Superior temporal gyrus (tissue), 1 donor: ENCODE measurements around the gene RFNG.
"Not testable (repeated sequence)": the region's sequence is repeated elsewhere in the genome, so short reads cannot be mapped to it uniquely, and the experiment has no call there.

Experiments
- DNase-seq: peaks from one replicate; pipeline ENCODE4 v3.0.0-alpha.2; 2016; ENCODE audit errors: extremely low spot score

Gene RFNG

DNA sequence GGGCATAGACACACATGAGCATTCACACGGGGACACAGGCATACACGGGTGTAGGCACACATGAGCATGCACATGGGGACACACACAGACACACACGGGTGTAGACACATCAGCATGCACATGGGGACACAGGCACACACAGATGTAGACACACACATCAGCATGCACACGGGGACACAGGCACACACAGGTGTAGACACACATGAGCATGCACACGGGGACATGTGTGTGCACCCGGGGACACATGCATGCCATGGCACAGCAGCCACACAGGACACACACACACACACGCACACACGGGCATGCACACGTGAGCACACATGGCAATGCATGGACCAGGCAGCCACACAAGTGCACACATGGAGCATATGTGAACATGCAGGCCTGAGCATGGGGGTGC lies 9.0 kb downstream of the RFNG start:
- no peak for DNase-seq

DNA sequence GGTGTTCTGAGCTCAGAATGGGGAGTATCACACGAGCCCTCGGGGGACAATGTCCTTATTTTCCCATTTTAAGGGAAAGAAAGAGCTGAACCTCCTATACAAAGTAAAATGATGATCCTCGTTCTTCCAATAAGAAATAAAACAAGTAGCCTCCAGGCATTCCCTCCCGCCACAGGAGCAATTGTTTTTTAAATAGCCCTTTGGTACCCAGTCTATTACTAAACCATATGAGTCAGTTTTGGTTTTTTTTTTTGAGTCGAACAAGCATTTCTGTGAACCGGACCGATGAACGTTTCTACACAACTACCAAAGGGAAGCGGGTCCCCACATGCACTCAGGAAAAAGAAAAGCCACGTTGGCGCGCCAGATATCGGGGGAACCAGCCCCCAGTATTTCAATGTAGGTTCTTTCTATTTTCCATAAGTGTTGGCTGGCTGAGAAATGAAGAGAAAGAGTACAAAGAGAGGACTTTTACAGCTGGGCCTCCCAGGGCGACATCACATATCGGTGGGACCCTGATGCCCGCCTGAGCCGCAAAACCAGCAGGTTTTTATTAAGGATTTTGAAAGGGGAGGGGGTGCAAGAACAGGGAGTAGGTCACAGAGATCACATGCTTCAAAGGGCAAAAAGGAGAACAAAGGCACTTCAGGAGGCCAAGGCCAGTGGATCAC lies 10.3 kb downstream of the RFNG start:
- no peak for DNase-seq

DNA sequence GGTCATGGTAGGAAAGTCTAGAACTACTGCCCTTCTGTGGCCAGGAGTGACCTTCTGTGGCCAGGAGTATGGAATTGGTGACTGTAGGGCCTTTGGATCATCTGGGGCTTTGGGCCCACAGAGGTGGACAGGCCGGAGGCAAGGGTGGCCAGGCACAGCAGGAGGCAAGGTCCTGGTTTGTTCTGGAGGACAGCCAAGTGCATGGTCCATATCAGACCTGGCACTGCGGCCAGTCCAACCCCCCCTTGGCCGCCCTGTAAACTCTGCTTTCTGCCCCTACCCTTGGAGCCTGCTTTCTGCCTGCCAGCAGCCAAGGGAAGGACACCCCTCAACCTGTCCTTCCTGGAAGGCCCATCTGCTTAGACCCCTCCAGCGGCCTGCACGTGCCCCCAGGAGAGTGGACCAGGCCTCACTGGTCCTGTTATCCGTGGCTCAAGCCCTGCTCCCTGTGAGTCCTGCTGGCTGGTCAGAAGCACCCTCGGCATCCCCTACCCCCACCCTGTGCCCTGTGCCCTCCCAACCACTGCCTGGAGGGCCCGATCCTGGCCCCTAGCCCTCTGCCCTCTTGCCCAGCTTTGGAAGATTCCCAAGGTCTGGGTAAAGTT lies 11.8 kb downstream of the RFNG start:
- DNase-seq, result no peak

GRCh38 chr17:82038796-82039409 lies 12.7 kb downstream of the RFNG start:
- not testable (repeated sequence) for DNase-seq

DNA sequence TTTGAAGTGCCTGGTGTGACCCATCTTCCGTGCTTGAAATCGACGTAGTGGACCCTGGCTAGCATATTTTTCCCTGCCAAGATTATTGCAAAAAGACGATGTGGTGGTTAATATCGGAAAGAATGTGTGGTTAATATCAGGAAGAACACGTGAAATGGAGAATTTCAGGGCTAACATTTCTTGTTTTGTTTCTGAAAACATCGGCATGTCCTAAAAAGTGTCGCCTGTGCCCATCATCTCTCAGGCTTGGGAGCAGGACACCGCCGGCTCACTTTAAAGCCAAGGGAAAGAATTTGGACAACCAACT lies 13.8 kb downstream of the RFNG start:
- no peak for DNase-seq

DNA sequence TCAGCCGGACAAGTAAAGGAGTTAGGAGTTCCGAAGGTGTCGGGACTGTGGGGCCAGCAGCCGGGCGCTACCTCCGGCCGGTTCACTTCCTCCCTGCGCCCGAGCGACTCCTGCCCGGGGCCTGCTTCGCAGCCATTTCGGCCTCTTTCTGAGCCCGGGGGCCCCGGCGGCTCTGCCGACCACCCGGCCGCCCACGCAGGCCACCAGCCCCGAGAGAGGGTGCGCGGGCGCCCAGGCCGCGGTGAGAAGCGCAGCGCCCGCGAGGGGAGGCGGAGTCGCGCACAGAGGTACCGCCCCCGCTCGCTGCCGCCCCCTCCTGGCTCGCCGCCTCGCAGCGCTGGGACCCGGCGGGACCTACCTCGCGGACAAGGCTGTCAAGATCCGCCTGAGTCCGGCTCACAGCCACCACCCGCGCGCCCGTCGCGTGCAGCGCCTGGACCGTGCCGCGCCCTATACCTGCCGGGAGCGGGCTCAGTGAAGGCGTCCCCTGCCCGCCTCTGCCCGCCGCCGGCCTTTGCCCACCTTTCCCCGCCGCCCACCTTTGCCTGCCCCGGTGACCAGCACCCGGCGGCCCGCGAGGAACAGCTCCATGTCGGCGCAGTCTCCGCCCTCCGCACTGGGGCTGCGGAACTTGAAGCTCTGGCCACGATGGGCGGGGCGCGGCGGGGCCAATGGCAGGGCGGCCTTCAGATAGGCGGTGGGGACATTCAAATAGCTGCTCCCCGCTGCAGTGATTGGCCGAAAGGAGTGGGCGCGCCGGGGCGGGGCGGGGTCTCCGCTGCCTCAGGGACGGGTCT lies 14.3 kb downstream of the RFNG start, which contains the start of gene DCXR:
Gene DCXR, minus strand, starts transcription at position 606 of the 797 bp plus-strand sequence. Its CDS starts 15 bp downstream, at position 591.
- peak; percentile 95 for DNase-seq

DNA sequence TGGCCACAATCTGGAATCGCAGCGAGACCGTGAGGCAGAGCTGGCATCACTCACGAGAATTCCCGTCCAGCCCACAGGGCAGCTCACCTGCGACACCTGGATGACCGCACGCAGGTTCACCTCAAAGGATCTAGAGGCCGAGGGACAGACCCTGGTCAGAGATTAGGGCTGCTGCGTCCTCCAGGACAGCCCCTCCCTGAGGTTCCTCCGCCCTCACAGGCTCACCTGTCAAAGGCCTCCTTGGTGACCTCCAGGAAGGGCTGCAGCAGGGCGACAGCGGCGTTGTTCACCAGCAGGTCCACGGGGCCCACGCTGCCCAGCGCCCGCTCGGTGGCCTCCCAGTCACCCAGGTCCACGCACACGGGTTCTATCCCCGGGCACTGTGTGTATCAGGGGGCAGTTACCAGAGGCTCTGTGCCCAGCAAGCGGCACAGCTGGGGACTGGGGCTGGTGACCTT lies 14.9 kb downstream of the RFNG start:
- no peak for DNase-seq

DNA sequence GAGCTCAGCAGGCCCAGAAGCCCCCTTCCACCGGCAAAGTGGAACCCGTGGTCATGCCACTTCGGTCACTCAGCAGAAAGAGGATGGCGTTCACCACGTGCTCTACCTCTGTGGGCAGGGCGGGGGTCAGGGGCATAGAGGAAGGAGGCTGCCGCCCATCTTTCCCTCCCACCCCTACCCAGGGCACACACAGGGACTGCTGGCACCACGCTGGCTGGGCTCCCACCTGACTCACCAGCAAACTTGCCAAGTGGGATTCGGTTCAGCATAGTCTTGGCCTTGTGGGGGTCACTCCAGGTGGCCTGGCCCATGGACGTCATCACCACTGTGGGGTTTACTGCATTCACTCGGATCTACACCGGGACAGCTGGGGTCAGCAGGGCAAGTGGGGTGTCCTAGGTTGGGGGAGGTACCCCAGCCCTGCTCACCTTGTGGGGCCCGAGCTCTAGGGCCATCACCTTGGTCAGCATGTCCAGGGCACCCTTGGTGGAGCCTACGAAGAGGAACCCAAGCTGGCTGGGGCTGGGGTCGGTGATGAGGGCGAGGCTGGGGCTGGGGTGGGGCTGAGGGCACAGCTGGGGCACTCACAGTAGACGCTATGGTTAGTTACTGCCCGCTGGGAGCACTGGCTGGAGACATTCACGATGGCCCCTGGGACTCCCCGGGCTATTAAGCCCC lies 15.5 kb downstream of the RFNG start:
- no peak for DNase-seq

GRCh38 chr17:82035488-82035887 lies 16.1 kb downstream of the RFNG start:
- no peak for DNase-seq

GRCh38 chr17:82034371-82035011 lies 17.1 kb downstream of the RFNG start:
- DNase-seq, result no peak

DNA sequence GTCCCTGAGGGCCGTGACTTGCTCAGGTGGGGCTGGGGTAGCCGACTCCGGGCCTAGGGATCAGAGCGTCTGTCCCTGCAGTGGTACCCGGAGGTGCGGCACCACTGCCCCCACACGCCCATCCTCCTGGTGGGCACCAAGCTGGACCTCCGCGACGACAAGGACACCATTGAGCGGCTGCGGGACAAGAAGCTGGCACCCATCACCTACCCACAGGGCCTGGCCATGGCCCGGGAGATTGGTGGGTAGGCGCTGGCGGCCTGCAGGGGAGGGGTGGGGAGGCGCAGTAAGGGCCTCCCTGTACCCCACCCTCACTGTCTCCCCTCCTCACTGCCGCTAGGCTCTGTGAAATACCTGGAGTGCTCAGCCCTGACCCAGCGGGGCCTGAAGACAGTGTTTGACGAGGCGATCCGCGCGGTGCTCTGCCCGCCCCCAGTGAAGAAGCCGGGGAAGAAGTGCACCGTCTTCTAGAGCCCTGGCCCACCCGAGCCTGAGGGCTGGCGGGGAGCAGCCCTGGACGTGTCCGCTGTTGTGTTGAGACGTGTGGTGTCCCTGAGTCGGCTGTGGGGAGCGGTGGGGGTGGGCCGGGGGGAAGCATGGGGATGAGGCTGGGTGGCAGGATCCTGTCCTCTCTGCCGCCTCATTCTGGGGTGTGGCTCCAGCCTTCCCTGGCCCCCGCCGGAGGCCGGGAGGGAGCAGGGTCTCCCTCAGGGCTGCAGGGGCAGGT lies 18.1 kb downstream of the RFNG start:
- DNase-seq, result no peak

DNA sequence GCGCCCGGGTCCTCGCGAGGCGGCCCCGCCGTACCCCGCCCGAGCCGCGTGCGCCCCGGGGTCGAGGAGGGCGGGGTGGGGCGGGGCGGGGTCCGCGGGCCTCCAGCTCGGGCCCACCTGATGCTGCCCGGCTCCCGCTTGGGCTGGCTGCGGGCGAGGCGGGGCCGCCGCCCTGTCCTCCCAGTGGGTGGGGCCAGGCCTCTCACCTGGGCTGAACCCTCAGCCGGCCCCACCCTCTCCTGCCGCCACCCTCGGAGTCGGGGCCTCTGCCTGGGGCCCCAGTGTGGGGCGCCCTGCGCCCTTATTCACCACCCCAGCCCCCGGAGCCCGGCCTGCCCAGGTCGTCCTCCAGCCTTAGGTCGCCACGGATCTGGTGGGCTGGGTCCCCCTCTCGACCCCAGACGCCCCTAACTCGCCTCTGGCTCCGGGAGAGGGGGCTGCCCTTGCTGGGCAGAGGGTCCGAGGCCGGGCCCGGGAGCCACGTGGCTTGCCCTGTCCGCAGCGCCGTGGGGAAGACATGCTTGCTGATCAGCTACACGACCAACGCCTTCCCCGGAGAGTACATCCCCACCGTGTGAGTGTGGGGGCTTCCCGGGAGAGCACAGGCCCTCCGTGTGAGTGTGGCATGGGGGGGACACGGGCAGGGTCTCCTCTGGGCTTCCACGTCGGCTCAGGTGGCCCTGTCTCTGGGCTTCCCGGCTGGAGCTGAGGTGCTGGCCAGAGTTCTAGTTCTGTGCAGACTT lies 19.6 kb downstream of the RFNG start:
- DNase-seq, result no peak

DNA sequence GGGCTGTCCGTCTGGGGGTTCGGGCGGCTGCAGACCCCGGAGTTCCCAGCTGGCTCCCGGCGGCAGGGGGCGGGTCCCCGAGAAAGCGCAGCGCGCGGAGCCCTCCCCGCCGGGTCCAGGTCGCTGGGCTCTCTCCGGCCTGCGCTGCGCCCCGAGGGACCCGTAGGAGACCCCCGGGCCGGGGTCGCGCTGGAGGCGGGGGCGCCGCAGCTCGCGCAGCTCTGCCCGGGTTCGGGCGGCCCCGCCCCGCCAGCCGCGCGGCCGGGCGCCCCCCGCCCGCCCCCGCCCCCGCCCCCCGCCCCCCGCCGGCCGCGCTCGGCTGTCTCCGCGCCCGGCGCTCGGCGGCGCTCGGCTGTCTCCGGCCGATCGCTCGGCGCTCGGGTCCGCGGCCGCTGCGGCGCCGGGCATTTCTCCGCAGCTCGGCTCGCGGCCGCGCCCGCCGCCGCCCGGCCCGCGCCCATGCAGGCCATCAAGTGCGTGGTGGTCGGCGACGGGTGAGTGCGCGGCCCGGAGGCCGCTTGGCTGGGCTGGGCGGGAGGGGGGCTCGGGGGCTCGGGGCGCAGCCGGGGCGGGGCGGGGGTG lies 20.2 kb downstream of the RFNG start, which contains the start of gene RAC3:
Gene RAC3, plus strand, starts transcription at position 376 of the 582 bp plus-strand sequence. Its CDS starts 84 bp downstream, at position 460.
- no peak for DNase-seq

- DNase-seq, result peak; percentile 81
These were observed 20.9 kb downstream of the RFNG start for GRCh38 chr17:82030470-82031302.

- DNase-seq, result no peak
These were observed 21.6 kb downstream of the RFNG start for GRCh38 chr17:82029990-82030469.

DNA sequence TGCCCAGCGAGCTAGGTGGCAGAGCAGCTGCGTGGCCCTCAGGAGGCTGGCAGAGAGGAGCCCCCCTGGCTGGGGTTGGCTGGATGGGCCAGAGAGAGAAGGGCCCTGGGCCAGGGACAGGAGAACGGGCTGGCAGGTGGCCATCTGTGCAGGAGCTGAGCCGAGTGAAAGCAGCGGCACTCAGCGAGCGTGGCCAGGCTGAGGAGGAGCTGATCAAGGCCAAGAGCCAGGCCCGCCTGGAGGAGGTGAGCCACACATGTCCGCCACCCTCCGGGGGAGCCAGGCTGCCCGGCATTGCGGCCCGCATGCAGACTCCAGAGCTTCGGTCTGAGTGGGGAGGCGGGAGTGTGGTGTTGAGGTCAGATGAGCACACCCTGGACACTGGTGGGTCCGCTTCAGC lies 22.2 kb downstream of the RFNG start:
- no peak for DNase-seq

GRCh38 chr17:82028966-82029365 lies 22.6 kb downstream of the RFNG start:
- no peak for DNase-seq

DNA sequence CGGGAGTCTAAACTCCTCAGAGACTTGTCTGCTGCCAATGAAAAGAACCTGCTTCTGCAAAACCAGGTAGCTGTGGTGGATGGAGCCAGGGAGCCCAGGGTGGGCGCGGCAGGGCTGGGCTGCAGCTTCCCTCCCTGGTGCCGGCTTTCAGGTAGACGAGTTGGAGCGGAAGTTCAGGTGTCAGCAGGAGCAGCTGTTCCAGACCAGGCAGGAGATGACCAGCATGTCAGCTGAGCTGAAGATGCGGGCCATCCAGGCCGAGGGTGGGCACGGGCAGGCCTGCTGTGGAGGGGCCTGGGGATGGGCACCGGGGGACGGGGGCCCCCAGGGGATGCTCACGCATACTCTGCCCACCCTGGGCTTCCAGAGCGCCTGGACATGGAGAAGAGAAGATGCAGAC lies 23.4 kb downstream of the RFNG start:
- no peak for DNase-seq
